Neural cell (in vitro differentiated cells): ENCODE measurements around the gene GJA9.

Experiments used
- CTCF ChIP-seq: fragments of 450-650 bp; IDR thresholded peaks from 2 replicates; pipeline ENCODE4 v1.5.1; 2014; ENCODE audit warnings: antibody characterized with exemption, mild to moderate bottlenecking, moderate library complexity; ENCODE audit not compliant: poor library complexity, severe bottlenecking
- POLR2AphosphoS5 ChIP-seq: IDR thresholded peaks from 2 replicates; pipeline ENCODE4 v1.6.1; 2012
- REST ChIP-seq: IDR thresholded peaks from 2 replicates; pipeline ENCODE4 v1.6.1; 2012; ENCODE audit warnings: borderline replicate concordance

- no peak for TF ChIP-seq CTCF
- no peak for TF ChIP-seq REST
- TF ChIP-seq POLR2AphosphoS5: no peak
These were observed 10.4 kb upstream of the GJA9 start for GRCh38 chr1:38891753-38892152.
